K562 (cell line): ENCODE measurements around the gene FAF2. TPM values are rescaled to one million over a fixed set of nuclear protein-coding genes. Genes with fewer than 3 reads are reported as not detected.

Experiments
- ATF1 ChIP-seq, 2 experiments: fragments of 450-650 bp in 1 of 2; IDR thresholded peaks; 2 replicates each; pipeline ENCODE4 v1.6.1; 2016; ENCODE audit warnings: missing compliant biosample characterization in 1 of 2, missing genetic modification characterization in 1 of 2
- DMBX1 ChIP-seq: fragments of 250-450 bp; sonication (Bioruptor Pico); IDR thresholded peaks from 2 replicates; pipeline ENCODE4 v1.8.0; 2022; ENCODE audit warnings: inconsistent platforms, mild to moderate bottlenecking, moderate library complexity, borderline replicate concordance
- EHMT2 ChIP-seq: fragments of 450-650 bp; IDR thresholded peaks from 2 replicates; pipeline ENCODE4 v1.6.1; 2018; ENCODE audit warnings: antibody characterized with exemption
- GABPA ChIP-seq: fragments of 200-800 bp; sonication (Bioruptor generic); conservative IDR thresholded peaks from 2 replicates; pipeline ENCODE4 v1.6.1; 2016; ENCODE audit warnings: low read depth, missing genetic modification characterization, missing compliant biosample characterization
- HDGF ChIP-seq: fragments of 450-650 bp; IDR thresholded peaks from 2 replicates; pipeline ENCODE4 v1.6.1; 2016
- HMGN3 ChIP-seq: IDR thresholded peaks from 2 replicates; pipeline ENCODE4 v1.6.1; 2011; ENCODE audit warnings: borderline replicate concordance, low read depth, mild to moderate bottlenecking, mixed read lengths, low read length; ENCODE audit not compliant: insufficient read length; ENCODE audit errors: extremely low read depth
- PHB2 ChIP-seq: fragments of 450-650 bp; IDR thresholded peaks from 2 replicates; pipeline ENCODE4 v1.6.1; 2017; ENCODE audit warnings: low read depth
- POLR2AphosphoS2 ChIP-seq: IDR thresholded peaks from 2 replicates; pipeline ENCODE4 v1.6.1; 2012; ENCODE audit warnings: low read length, improper control_type of control experiment
- POU5F1 ChIP-seq: fragments of 150-350 bp; IDR thresholded peaks from 2 replicates; pipeline ENCODE4 v1.6.1; 2014; ENCODE audit warnings: borderline replicate concordance, low read length, low read depth, mild to moderate bottlenecking; ENCODE audit not compliant: partially characterized antibody
- RB1 ChIP-seq: fragments of 450-650 bp; IDR thresholded peaks from 2 replicates; pipeline ENCODE4 v1.6.1; 2017; ENCODE audit warnings: low read depth, mild to moderate bottlenecking
- RBM25 ChIP-seq: fragments of 200-400 bp; formaldehyde crosslinking; IDR thresholded peaks from 2 replicates; pipeline ENCODE4 v1.6.1; 2018; ENCODE audit warnings: low read length, low read depth, moderate library complexity; ENCODE audit not compliant: severe bottlenecking
- RBM34 ChIP-seq: fragments of 200-400 bp; formaldehyde crosslinking; IDR thresholded peaks from 2 replicates; pipeline ENCODE4 v1.6.1; 2018; ENCODE audit warnings: low read length, borderline replicate concordance; ENCODE audit not compliant: insufficient read depth
- RREB1 ChIP-seq: fragments of 250-450 bp; sonication (Bioruptor Pico); IDR thresholded peaks from 2 replicates; pipeline ENCODE4 v1.4.0; 2020
- TEAD1 ChIP-seq, 2 experiments: fragments of 450-650 bp in 1 of 2; sonication (generic) in 1 of 2; formaldehyde crosslinking; IDR thresholded peaks; 2 replicates each; pipeline versions ENCODE4 v1.4.0 to v1.8.0; 2020 to 2022; ENCODE audit warnings: mild to moderate bottlenecking in 2 of 2, missing genetic modification reagents in 1 of 2
- ZBTB34 ChIP-seq: fragments of 250-450 bp; sonication (Bioruptor Pico); IDR thresholded peaks from 2 replicates; pipeline ENCODE4 v1.8.0; 2021; ENCODE audit warnings: mild to moderate bottlenecking, moderate library complexity
- ZBTB7A ChIP-seq: IDR thresholded peaks from 2 replicates; pipeline ENCODE4 v1.6.1; 2011; ENCODE audit warnings: low read depth, mild to moderate bottlenecking, low read length, moderate library complexity, borderline replicate concordance; ENCODE audit not compliant: control insufficient read depth
- ZNF23 ChIP-seq: fragments of 250-450 bp; sonication (Bioruptor Pico); IDR thresholded peaks from 2 replicates; pipeline ENCODE4 v1.4.0; 2020; ENCODE audit warnings: mild to moderate bottlenecking
- ZNF586 ChIP-seq: fragments of 450-650 bp; formaldehyde crosslinking; conservative IDR thresholded peaks from 2 replicates; pipeline ENCODE4 v1.4.0; 2020; ENCODE audit warnings: mild to moderate bottlenecking, moderate library complexity
- polyA plus RNA-seq, 8 experiments: library from polyadenylated mRNA; depleted of rRNA in 4 of 8; stranded (reverse) in 5 of 8; unstranded in 3 of 8; fragments of >200 nt; fragmentation: Nextera tagmentation in 2 of 8; fragmentation: Illumina TruSeq in 1 of 8; extraction: Ambion mirVana in 2 of 8; extraction: Trizol in 1 of 8; gene quantifications; 2 replicates each; pipeline versions ENCODE4 v1.2.1 to v1.2.3, GENCODE V29; 2011 to 2014; ENCODE audit warnings: inconsistent platforms in 1 of 8, missing spikeins in 1 of 8
- total RNA-seq, 7 experiments: library from RNA; depleted of rRNA in 6 of 7; stranded (reverse); fragments of >200 nt in 6 of 7; fragmentation: Illumina TruSeq in 2 of 7; extraction: Trizol in 2 of 7; gene quantifications; 2 replicates each; pipeline versions ENCODE4 v1.2.1 to v1.2.3, GENCODE V29; 2011 to 2021; ENCODE audit warnings: low replicate concordance in 1 of 7
- TF ChIP-seq, protein P1 (sequence below), 3 experiments: IDR thresholded peaks in 2 of 3; conservative IDR thresholded peaks in 1 of 3; 2 replicates each; pipeline ENCODE4 v1.5.1; 2011 to 2012; ENCODE audit warnings: low read length in 3 of 3, mild to moderate bottlenecking in 3 of 3, control low read depth in 2 of 3, improper control_type of control experiment in 1 of 3, inconsistent platforms in 1 of 3, low read depth in 1 of 3, mixed read lengths in 1 of 3, moderate library complexity in 1 of 3; ENCODE audit not compliant: insufficient read depth in 2 of 3

The FAF2 gene
- total and polyA plus RNA-seq, 9 of the 15 experiments (the other 6 are each of a cell fraction or from before 2014, with no cell fraction given) = 25.0 to 44.6 (median 36.1) TPM

GRCh38 chr5:176536902-176537553 lies 88.8 kb downstream of the FAF2 start, which contains the start of gene RNF44 (continued):
- no peak for TF ChIP-seq ZBTB34 (CRISPR knock-in tag)
- TF ChIP-seq DMBX1 (CRISPR knock-in tag) = peak; percentile 66; the same call in 1 of the 2 replicates
- TF ChIP-seq GABPA = no peak
- TF ChIP-seq POLR2AphosphoS2 = no peak
- TF ChIP-seq ZBTB7A = peak; percentile 78; the same call in 1 of the 2 replicates
- no peak for TF ChIP-seq POU5F1
- TF ChIP-seq ZNF23 (CRISPR knock-in tag) = no peak
- TF ChIP-seq HDGF = no peak
- TF ChIP-seq, protein P1, sequence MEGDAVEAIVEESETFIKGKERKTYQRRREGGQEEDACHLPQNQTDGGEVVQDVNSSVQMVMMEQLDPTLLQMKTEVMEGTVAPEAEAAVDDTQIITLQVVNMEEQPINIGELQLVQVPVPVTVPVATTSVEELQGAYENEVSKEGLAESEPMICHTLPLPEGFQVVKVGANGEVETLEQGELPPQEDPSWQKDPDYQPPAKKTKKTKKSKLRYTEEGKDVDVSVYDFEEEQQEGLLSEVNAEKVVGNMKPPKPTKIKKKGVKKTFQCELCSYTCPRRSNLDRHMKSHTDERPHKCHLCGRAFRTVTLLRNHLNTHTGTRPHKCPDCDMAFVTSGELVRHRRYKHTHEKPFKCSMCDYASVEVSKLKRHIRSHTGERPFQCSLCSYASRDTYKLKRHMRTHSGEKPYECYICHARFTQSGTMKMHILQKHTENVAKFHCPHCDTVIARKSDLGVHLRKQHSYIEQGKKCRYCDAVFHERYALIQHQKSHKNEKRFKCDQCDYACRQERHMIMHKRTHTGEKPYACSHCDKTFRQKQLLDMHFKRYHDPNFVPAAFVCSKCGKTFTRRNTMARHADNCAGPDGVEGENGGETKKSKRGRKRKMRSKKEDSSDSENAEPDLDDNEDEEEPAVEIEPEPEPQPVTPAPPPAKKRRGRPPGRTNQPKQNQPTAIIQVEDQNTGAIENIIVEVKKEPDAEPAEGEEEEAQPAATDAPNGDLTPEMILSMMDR (IDR thresholded peaks at IDR 0.05 in 2 of 3, conservative IDR thresholded peaks at IDR 0.05 in 1 of 3; ENCODE audit: insufficient read depth in 2 of 3, low read depth in 1 of 3, low read length in 3 of 3) = no peak
- no peak for TF ChIP-seq PHB2
- peak; percentile 61 to 94; a peak in 3 of 4 replicates for TF ChIP-seq TEAD1 (CRISPR knock-in tag; IDR thresholded peaks at IDR 0.05)
- peak; percentile 52 for TF ChIP-seq HMGN3
- TF ChIP-seq RB1 = peak; percentile 69; the same call in 1 of the 2 replicates
- no peak for TF ChIP-seq ZNF586 (CRISPR knock-in tag)
- TF ChIP-seq RREB1 (CRISPR knock-in tag) = no peak
- TF ChIP-seq ATF1 (CRISPR knock-in tag; IDR thresholded peaks at IDR 0.05) = no peak
- TF ChIP-seq ATF1 (tag; IDR thresholded peaks at IDR 0.05) = no peak
- TF ChIP-seq RBM25 = peak; percentile 31
- no peak for TF ChIP-seq RBM34
- no peak for TF ChIP-seq EHMT2
